ENCODE results near the gene TMEM17. TPM values are rescaled to one million over a fixed set of nuclear protein-coding genes. Genes with fewer than 3 reads are reported as not detected.

TMEM17 gene
- total RNA-seq, 1 donor from 2014 or later, result 3.5 TPM

DNA sequence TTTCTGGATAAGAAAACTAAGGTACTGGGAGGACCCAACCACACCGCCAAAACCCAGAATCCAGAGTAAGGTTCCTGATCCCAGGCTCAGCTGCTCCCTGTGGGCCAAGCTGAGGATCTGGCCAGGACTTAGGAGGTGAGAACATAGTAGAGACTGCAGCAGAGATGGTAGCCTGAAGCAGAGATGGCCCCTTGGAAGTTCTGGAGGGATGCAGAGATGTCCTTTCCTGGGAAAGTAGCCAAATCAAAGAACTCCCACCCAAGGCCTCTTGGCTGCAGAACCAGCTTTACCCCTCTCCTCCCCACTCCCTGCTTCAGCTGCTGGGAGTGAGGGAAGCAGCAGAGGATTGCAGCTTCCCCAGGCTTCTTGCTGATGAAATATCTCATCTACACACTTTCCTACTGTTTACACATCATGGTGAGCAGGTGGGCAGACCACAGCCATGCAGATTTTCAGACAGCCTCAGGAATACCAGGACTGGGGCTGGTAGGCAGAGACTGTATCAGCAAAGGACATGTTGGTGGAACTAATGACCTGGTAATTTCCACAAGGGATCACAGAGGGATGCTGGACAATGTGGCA is 32.7 kb downstream of the TMEM17 start:
- TF ChIP-seq, protein P1, sequence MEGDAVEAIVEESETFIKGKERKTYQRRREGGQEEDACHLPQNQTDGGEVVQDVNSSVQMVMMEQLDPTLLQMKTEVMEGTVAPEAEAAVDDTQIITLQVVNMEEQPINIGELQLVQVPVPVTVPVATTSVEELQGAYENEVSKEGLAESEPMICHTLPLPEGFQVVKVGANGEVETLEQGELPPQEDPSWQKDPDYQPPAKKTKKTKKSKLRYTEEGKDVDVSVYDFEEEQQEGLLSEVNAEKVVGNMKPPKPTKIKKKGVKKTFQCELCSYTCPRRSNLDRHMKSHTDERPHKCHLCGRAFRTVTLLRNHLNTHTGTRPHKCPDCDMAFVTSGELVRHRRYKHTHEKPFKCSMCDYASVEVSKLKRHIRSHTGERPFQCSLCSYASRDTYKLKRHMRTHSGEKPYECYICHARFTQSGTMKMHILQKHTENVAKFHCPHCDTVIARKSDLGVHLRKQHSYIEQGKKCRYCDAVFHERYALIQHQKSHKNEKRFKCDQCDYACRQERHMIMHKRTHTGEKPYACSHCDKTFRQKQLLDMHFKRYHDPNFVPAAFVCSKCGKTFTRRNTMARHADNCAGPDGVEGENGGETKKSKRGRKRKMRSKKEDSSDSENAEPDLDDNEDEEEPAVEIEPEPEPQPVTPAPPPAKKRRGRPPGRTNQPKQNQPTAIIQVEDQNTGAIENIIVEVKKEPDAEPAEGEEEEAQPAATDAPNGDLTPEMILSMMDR (conservative IDR thresholded peaks at IDR 0.05; ENCODE audit: low read depth, low read length), result no peak
- DNase-seq (ENCODE audit: low read depth), result no peak
- H3K4me3 ChIP-seq (ENCODE audit: low read depth, low read length), result no peak overlapping the region

DNA sequence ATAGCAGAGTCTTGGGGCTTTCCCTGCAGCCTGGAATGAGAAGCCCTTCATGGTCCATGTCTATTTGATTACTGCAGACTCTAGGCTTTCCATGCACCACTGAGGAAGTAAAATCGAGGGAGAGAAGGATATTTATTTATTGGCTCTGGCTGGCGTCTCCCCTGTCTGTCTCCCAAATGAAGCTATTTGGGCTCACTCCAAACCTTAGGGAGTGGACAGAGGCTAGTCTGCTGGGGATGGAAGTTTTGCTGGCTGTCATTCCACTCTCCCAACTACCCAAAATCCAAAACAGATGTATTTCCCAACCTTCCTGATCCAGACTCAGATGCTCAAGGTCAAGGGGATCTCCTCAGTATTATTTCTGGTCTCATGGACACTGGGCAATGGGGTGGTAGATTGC is 33.7 kb downstream of the TMEM17 start:
- DNase-seq (ENCODE audit: low read depth), result no peak
- TF ChIP-seq, protein P1 (conservative IDR thresholded peaks at IDR 0.05; ENCODE audit: low read depth, low read length), result no peak
- H3K4me3 ChIP-seq (ENCODE audit: low read depth, low read length), result no peak overlapping the region

DNA sequence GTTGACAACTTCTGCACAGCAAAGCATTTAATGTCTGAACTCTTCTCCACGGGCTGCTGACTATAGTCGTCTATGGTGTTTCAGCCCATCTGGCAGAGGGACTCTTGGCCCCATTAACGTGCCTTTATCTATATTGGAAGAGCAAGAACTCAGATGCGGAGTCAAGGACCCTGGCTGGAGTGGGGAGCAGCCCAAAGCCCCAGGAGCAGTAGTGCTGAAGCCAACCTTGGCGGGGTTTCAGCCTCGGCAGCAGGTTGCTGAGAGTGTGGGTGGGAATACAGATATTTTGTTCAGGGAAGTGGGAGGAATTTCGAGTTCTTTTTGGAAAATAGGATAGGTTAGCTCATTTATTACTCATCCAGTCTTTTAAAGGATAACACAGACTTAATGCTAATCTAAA is 34.2 kb downstream of the TMEM17 start:
- TF ChIP-seq, protein P1 (conservative IDR thresholded peaks at IDR 0.05; ENCODE audit: low read depth, low read length), result no peak
- DNase-seq (ENCODE audit: low read depth), result no peak
- H3K4me3 ChIP-seq (ENCODE audit: low read depth, low read length), result no peak overlapping the region

DNA sequence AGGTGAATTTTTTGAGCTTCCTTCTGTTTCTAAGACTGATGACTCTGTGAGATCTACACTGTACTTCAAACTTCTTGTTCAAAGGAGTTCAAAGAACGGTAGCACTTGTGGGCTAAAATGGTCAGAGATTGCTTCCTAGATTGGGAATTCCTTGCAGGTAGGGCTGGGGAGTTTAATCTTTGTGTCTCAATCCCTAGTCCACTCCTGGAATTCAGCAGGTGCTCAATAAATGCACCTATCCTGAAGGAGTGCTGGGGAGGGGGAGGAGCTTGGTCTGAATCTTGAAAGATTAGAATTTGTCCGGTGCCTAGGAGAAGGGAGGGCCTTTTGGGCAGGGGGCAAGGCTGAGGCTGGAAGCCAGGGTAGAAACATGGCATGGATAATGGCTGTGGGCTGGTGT is 34.6 kb downstream of the TMEM17 start:
- no peak for DNase-seq (ENCODE audit: low read depth)
- TF ChIP-seq, protein P1 (conservative IDR thresholded peaks at IDR 0.05; ENCODE audit: low read depth, low read length), result no peak
- H3K4me3 ChIP-seq (ENCODE audit: low read depth, low read length), result no peak overlapping the region

DNA sequence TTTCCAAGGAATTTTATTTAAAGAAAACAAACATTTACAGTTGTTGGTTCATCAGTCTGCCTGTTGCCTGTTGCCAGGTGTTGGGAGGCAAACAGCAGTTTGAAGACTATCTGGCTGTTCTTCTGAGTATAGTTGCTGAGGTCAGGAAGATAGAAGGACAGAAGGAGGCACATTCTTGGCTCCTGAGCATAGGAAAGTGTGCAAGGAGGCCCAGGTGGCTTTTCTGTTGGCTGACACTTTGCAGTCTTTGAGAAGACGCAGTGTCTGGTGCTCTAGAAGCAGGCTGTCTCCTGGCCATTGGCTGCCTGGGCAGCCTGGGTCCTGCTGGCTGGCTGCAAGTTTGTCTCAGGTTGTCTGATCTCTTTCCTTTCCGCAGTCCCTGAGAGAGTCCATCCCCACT is 36.4 kb downstream of the TMEM17 start:
- TF ChIP-seq, protein P1 (conservative IDR thresholded peaks at IDR 0.05; ENCODE audit: low read depth, low read length), result no peak

DNA sequence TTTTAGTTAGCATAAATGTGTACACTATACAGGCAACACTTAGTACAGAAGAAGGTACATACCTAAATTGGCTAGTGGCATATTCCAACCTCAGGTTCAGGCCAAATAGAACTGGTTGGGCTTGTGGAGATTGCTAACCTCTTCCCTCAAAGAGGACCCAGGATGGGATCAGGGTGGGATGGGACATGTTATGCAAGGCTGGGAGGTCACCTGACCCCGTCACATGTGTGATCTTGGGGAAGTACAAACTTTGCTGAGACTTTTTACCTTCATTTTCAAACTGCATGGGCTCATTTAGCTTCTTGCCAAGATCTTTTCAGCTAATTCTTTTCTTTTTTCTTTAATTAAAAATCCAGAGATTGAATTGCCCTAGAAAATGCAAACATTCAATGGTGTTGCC is 36.9 kb downstream of the TMEM17 start:
- no peak overlapping the region for H3K4me3 ChIP-seq (ENCODE audit: low read depth, low read length)
- TF ChIP-seq, protein P1 (conservative IDR thresholded peaks at IDR 0.05; ENCODE audit: low read depth, low read length), result no peak
- DNase-seq (ENCODE audit: low read depth), result no peak

More for the DNA sequence above, 36.4 kb downstream of the TMEM17 start:
- H3K4me3 ChIP-seq (ENCODE audit: low read depth, low read length), result no peak overlapping the region
- no peak for DNase-seq (ENCODE audit: low read depth)
